Activated gamma-delta T cell (primary cell): Measurements from ENCODE around the gene CAMSAP1.

ENCODE experiments used
- DNase-seq: peaks from one replicate; lab custom pipeline; 2025; lab: John Stamatoyannopoulos, UW

The CAMSAP1 gene

DNA sequence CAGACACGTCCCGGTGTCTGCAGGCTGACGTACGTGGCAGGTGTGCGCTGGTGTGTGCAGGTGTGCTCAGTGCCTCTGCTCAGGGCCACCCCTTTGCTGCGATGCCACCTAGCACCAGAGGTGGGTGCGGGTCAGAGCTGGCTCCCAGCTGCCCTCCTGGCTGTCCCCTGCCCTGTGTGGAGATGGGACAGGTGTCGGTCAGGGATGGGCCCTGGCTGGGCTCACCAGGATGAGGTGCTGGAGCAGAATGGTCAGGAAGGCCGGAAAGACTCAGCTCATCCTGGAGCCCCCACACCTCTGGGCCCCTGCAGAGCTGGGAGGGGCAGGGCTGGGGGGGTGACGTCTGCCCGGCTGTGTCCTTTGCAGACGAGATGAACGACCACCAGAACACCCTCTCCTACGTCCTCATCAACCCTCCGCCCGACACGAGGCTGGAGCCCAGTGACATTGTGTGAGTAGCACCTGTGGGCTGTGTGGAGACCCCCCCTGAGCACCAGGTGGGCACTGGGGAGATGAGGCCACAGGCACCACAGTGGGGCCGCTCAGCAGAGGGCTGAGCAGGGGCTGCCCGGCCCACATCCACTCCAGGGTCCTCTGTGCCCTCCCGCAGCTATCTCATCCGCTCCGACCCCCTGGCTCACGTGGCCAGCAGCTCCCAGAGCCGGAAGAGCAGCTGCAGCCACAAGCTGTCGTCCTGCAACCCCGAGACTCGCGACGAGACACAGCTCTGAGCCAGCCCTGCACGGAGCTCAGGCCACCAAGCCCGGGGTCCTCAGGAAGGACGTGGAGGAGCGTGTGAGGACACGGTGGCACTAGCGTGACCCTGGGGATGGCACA lies 115.7 kb downstream of the CAMSAP1 start:
- DNase-seq: no peak

DNA sequence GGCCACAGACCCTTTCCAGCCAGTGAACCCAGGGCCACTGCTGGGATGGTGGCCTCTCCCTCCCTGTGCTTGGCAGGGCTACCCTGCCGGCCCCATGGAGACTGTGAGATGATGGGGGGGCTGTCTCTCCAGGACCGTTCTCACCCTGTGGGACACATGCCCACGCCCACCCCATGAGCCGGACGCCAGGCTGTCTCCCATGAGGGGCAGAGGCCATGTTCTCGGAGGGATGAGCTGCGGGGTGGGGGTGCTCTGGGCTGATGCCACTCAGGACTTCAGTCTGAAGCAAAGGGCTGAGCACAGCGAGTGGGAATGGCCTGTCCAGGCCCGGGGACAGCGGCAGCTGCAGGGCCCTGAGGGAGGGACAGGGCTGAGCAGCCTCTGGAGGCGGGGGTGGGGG lies 116.5 kb downstream of the CAMSAP1 start:
- no peak for DNase-seq

DNA sequence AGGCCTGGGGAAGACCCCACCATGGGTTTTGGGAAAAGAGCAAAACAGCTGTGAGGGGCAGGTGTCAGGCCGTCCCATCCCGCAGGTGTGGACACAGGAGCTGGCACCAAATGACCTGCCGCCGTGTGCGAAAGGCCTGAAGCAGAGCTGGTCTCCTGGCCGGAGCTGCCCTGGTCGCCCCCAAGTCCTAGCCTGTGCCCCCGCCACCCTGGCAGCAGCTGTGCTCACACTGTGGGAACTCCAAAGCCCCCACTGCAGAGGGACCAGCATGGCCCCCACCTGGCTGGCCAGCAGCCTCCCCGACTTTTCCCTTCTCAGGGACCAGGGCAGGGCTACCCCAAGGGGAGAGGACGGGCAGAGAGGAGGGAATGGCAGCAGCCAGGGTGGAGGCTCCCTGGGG lies 117.0 kb downstream of the CAMSAP1 start:
- DNase-seq: no peak

GRCh38 chr9:135789838-135790291 lies 117.5 kb downstream of the CAMSAP1 start:
- no peak for DNase-seq

DNA sequence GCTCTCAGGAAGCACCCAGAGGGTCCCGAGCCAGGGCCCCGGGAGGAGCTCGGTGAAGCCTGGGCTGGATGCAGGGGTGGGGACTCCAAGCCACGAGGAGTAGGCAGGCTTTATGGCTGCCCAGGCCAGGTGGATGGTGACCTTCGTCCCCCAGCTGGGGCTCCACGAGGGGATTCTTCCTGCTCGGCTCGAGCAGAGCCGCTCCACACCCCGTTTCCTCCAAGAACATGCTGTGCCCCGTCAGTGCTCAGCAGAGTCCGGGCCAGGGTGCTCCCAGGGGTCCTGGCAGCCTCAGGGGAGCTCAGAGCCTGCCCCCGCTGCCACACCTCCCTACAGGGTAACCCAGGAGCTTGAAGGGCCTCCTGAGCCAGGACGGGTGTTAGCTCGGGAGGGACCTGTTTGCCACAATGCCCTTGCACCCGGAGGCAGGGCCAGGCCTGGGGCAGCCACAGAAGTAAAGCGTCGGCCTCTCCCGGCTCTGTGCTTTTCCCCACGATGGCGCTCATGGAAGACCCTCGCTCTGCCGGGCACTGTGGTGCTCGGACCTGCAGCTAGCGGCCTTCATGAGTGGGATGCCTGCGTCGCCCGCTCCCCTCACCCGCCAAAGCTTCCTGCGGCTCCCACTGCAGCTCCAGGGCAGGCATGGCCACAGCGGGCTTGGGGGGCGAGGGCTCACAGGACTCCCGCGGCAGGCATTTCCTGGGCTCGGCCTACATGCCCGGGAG lies 118.6 kb downstream of the CAMSAP1 start:
- DNase-seq: no peak

DNA sequence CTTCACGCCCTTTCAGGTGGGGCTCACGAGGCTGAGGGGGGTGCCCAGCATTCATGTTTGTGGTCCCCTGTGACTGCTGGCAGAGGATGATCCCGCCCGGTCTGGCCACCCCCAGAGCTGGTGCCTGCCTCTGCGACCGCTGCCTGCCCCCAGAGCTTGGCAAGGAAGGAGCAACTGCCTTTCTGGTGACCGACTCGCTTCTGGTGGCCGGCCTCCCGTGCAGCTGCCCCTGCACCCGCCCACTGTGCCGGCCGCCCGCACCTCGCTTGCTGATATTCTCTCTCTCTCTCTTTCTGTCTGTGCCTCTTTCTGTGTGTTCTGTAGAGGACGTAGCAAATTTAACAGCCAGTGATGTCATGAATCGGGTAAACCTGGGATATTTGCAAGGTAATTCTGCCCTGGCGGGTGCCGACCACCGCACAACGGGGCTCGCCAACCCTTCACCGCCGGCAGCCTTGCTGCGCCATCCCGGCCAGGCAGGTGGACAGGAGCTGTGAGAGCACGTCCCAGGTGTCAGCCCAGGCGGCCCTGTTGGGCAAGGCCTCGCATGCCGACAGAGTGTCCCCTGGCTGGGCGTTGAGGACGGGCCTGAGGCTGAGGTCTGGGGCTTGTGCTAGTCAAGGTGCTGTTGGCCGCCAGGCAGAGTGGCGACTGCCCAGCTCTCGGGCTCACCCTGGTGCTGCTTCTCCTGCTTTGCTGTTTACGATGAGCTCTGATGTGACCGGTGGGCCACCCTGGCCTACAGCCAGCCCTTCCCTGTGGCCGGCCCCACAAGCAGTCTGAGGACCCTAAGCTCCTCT lies 119.4 kb downstream of the CAMSAP1 start:
- DNase-seq: no peak

GRCh38 chr9:135787317-135787716 lies 120.0 kb downstream of the CAMSAP1 start:
- DNase-seq: no peak

- DNase-seq: no peak
Measured at GRCh38 chr9:135786146-135786690, 121.1 kb downstream of the CAMSAP1 start.

- DNase-seq: no peak
Measured at GRCh38 chr9:135785013-135785575, 122.3 kb downstream of the CAMSAP1 start.

- DNase-seq: no peak
Measured at GRCh38 chr9:135783540-135784245, 123.7 kb downstream of the CAMSAP1 start.

- no peak for DNase-seq
Measured at GRCh38 chr9:135782946-135783345, 124.4 kb downstream of the CAMSAP1 start.

- no peak for DNase-seq
Measured at GRCh38 chr9:135780626-135781025, 126.7 kb downstream of the CAMSAP1 start.

- DNase-seq: no peak
Measured at GRCh38 chr9:135780086-135780485, 127.3 kb downstream of the CAMSAP1 start.

DNA sequence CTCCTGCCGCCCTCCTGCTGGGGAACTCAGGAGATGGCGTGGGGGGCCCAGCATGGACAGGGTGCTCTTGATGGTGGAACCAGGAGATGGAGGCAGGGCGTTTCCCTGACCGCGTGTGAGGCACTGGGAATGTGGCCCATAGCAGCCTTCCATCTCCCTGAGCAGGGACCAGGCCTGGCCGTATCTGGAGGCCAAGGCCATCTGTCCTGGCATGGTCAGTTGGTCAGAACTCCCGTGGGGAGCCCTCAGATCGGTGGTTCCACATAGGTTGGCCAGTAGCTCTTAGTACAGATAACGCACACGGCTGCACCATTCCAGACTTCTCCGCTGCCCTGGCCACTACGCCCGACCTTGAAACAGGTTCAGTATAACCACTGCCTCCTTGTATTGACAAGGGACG lies 127.8 kb downstream of the CAMSAP1 start:
- DNase-seq: no peak

- no peak for DNase-seq
Measured at GRCh38 chr9:135778421-135778820, 128.9 kb downstream of the CAMSAP1 start.

DNA sequence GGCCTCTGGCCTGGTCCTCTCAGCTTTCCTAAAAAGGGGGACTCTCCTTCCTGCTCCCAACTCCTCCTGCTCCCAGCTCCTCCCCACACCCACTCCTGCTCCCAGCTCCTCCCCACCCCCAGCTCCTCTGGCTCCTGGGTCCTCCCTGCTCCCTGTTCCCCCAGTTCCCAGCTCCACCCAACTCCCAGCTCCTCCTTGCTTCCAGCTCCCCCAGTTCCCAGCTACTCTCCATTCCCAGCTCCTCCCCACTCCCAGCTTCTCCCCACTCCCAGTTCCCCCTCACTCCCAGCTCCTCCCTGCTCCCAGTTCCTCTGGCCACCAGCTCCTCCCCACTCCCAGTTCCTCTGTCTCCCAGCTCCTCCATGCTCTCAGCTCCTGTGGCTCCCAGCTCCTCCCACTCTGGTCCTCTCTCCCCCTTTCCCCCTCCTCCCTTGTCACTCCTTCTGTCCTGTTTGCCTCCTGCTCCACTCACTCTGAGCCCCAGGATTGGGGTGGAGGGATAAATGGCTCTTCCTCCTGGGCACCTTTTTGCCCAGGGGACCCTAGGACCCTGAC lies 129.6 kb downstream of the CAMSAP1 start:
- no peak for DNase-seq

GRCh38 chr9:135776893-135777622 lies 130.3 kb downstream of the CAMSAP1 start:
- DNase-seq: no peak

- no peak for DNase-seq
Measured at GRCh38 chr9:135775911-135776310, 131.4 kb downstream of the CAMSAP1 start.

GRCh38 chr9:135774794-135775525 lies 132.4 kb downstream of the CAMSAP1 start:
- DNase-seq: no peak
